CD4-positive, alpha-beta T cell treated with Interleukin-6 for 4 hours (primary cell): ENCODE results near the gene EREG.
A peak's percentile ranks its signal among the peaks of the same experiment; 100 is the strongest.

Experiments used
- DNase-seq: peaks from one replicate; pipeline ENCODE4 v3.0.0-alpha.2; 2020; ENCODE audit warnings: mixed read lengths

Gene EREG

GRCh38 chr4:74353858-74354257 is 11.1 kb upstream of the EREG start:
- DNase-seq, result no peak

GRCh38 chr4:74357965-74358364 is 7.0 kb upstream of the EREG start:
- DNase-seq, result no peak

DNA sequence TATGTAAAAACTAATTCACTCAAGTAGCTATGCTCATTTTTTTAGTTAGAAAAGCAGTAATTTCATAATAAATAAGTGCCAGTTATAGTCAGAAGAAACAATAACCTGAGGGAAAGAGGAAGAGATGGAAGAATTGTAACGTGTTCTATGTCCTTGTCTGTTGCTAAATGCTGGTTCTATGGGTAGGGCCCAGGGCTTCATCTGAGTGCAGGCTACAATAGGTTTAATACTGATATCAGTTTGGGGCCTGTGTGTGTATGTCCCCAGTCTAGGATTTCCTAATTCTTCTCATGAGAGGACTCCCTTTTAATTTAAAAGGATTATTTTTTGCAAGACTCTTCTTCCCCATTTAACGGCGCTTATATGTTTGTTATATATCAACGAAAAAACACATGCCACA is 3.3 kb upstream of the EREG start:
- no peak for DNase-seq

- DNase-seq, result no peak
Observed at GRCh38 chr4:74362347-74362746, 2.6 kb upstream of the EREG start.

DNA sequence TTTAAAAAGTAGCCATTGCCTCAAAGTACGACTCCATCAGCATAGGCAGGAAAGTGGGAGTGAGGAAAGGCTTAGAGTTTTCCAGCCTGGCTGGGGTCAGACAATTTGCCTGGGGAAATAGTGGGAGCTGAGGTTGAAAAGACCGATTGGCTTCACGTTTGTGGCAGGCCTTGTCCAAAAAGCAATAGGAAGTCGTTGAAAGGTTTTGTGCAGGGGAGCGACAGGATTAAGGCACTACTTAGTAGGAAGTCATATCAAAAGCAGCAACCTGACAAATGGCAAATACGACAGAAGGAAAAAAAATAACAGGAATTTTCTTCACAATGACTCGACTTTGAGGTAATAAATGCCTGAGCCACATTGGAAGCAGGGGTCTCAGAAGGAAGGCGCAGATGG is 691 bp upstream of the EREG start:
- no peak for DNase-seq

DNA sequence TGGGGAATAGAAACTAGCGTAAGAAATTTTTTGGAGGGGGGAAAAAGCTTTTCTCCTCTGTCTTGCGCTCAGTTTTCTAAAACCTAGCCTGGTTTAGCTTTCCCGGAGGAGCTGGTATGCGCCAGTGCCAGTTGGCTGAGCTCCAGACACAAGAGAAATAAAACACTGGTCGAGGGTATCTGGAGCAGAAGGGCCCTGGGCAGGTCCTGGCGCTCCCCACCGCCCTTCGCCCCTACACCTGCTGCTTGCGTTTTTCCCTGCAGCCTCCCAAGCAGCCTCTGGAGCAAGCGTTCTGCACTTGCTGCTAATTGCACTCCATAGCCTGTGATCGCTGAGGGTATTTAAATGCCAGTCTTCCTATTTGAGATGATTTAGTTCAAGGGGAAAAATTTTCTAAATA is 816 bp downstream of the EREG start:
- no peak for DNase-seq

GRCh38 chr4:74366367-74366911 is 1.5 kb downstream of the EREG start:
- no peak for DNase-seq

DNA sequence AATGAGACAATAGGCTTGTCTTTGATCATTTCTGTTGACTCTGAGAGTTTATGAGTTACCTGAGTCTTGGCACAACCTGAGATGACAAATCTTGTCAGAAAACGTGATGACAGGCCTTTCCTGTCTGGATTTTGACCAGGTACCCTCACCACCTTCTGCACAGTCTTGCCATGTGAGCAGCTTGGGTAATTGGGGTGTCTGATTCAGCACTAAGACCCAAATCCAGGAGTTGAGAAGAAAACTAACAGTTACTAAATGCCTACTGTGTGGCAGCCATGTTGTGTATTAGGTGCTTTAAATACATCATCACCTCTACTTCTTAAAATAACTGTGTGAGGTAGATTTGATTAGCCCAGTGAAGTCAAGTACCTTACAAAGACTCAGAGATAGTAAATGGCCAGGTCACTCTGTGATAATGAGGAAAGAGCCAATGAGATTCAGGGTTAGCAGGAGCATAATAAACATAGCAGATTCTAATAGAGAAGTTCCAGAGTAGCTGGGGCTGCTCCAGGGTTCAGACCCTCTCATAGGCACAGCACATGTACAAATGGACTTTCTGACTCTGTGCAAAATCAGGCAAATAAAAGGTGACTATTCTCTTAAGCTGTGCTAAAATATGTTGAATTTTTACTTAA is 2.8 kb downstream of the EREG start:
- DNase-seq, result no peak

GRCh38 chr4:74368596-74368995 is 3.7 kb downstream of the EREG start:
- no peak for DNase-seq

DNA sequence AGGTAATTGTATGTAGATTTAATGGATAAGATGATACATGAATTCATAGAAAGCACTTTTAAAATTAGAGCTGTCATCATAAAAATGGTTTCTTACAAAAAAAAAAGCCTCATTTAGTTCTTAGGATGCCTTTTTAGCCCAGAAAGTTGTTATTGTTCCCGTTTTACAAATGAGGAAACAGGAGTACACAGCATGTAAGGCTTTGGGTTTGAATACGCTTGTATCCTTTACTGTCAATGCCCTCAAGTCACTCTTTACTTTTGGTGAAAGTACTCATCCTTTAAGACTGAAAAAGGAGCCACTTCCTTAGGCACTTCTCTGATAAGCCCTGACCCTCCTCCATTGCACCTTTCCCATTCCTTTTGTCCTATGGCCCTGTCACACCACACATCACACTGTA is 4.9 kb downstream of the EREG start:
- no peak for DNase-seq

GRCh38 chr4:74370912-74371311 is 6.0 kb downstream of the EREG start:
- peak; percentile 21 for DNase-seq

- DNase-seq, result no peak
Observed at GRCh38 chr4:74374128-74374527, 9.2 kb downstream of the EREG start.

- DNase-seq, result no peak
Observed at GRCh38 chr4:74374561-74375327, 9.8 kb downstream of the EREG start.

- no peak for DNase-seq
Observed at GRCh38 chr4:74375824-74376426, 11.0 kb downstream of the EREG start.

DNA sequence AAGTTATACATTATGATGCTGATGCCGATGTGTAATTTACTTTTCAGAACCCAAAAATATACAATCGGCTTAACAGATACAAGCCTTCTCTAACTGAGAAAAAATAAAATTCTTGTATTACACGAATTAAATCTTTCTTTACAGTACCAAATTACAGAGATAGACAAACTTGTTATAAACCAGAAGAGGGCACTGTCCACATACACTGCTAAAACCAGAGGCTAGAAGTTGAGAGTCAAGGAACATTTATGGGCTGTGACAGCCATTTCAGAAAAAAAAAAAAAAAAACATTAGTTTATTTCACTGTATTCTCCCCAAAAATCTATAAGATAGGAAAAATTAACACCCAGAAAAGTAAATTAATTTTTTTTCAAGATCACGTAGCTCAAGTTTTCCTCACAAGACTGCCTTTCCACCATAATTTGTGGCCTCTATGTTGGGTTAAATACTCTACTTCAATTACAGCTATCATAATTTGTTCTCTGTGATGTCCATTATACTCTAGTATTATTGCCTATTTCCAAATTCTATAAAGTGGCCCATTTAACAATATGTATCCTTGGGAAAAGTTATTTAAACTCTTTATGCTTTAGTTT is 12.0 kb downstream of the EREG start:
- DNase-seq, result no peak

DNA sequence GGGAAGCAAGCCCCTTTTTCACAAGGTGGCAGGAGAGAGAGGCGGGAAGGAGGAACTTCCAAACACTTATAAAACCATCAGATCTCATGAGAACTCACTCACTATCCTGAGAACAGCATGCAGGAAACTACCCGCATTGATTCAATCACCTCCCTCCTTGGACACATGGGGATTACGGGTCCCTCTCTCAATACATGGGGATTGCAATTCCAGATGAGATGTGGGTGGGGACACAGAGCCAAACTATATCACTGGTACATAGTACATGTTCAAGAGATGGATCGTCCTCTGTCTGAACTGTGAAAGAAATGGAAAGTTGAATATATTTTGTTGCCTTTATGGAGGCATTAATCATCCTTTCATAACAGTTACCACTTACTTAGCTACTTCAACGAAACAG is 12.8 kb downstream of the EREG start:
- DNase-seq, result no peak

DNA sequence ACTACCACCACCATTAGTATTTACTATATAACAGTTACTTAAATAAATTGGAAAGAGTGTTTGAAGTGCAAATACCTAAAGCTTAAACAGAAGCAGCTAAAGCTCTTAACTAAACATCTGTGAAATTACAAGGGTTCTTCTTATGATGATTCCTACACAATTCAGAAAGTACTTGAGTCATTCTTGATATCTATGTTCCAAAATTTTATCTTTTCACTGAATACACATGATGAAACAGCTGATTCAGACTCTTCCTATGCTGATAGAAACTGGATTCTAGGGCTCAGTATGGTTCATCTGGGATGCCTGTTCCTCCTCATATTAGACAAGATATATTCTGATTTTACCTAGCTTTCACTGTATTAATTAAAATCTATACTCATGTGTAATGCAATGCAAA is 13.6 kb downstream of the EREG start:
- DNase-seq, result no peak

DNA sequence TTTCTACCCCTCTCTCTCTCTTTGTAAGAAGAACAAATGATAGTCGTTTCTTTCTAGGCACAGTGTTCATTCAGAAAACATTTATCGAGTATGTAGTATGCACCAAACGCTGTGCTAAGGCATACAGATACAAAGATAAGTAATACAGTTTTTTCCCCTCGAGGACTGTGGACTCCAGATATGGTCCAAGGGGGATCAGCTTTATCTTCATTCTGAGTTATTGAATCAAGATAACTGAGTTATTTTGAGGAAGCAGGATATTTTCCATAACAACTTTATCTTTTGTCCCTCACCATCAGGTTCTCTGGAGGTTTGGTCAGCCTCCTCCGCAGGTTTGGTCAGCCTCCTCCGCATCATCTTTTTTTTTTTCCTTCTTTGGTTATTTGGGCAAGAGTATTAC is 15.0 kb downstream of the EREG start:
- DNase-seq, result no peak

- no peak for DNase-seq
Observed at GRCh38 chr4:74385386-74385785, 20.4 kb downstream of the EREG start.

DNA sequence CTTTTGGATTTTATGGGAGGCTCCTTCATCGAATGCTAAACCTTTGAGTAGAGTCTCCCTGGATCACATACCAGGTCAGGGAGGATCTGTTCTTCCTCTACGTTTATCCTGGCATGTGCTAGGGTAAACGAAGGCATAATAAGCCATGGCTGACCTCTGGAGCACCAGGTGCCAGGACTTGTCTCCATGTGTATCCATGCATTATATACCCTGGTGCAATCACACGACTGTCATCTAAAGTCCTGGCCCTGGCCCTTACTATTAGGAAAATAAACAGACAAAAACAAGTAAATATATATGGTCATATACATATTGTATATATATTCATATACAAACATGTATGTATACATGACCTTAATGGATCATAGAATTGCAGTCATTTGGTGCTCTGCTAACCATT is 21.2 kb downstream of the EREG start:
- DNase-seq, result no peak

- DNase-seq, result no peak
Observed at GRCh38 chr4:74387790-74388189, 22.8 kb downstream of the EREG start.

DNA sequence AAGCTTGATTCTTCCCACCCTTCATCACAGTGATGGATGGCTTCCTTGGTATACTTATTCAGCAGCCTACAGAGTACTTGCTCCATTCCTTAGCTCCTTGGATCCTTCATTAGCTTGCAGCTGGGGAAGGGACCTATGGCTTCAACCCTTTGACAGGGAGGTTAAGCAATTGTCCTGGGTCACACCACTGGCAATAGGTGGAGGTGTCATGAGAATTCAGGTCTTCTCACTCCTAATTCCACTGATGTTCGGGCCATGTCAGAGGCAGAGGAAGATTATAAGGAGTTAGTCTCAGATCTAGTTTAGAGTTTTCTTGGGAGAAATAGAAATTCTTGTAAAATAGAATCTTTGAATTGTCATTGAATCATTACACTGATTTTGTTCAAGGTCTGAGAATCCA is 24.5 kb downstream of the EREG start:
- DNase-seq, result no peak

- DNase-seq, result no peak
Observed at GRCh38 chr4:74390677-74391076, 25.7 kb downstream of the EREG start.

GRCh38 chr4:74391346-74391745 is 26.4 kb downstream of the EREG start:
- no peak for DNase-seq
